HepG2 (cell line): Measurements from ENCODE around the gene CCT5. TPM values are rescaled to one million over a fixed set of nuclear protein-coding genes. Genes with fewer than 3 reads are reported as not detected.

Experiments used
- ATF4 ChIP-seq, 2 experiments: fragments of 450-650 bp in 1 of 2; sonication (generic) in 1 of 2; formaldehyde crosslinking; IDR thresholded peaks; 2 replicates each; pipeline versions ENCODE4 v1.5.0 to v1.8.0; 2020 to 2022; ENCODE audit warnings: mild to moderate bottlenecking in 1 of 2, missing genetic modification reagents in 1 of 2
- ATF7 ChIP-seq, 2 experiments: fragments of 450-650 bp in 1 of 2; sonication (generic) in 1 of 2; formaldehyde crosslinking in 1 of 2; IDR thresholded peaks; 2 replicates each; pipeline versions ENCODE4 v1.4.0 to v1.6.1; 2016 to 2020; ENCODE audit warnings: antibody characterized with exemption in 1 of 2, mild to moderate bottlenecking in 1 of 2, missing genetic modification reagents in 1 of 2
- ATM ChIP-seq: fragments of 450-650 bp; IDR thresholded peaks from 2 replicates; pipeline ENCODE4 v1.7.1; 2017; ENCODE audit warnings: mild to moderate bottlenecking, borderline replicate concordance
- CENPT ChIP-seq: sonication (generic); formaldehyde crosslinking; IDR thresholded peaks from 2 replicates; pipeline ENCODE4 v1.8.0; 2022; ENCODE audit warnings: low read depth, mild to moderate bottlenecking, moderate library complexity, missing genetic modification reagents
- ELF3 ChIP-seq: IDR thresholded peaks from 2 replicates; pipeline ENCODE4 v1.6.1; 2016; ENCODE audit warnings: missing genetic modification reagents, missing compliant biosample characterization
- GATAD2A ChIP-seq: IDR thresholded peaks from 2 replicates; pipeline ENCODE4 v1.6.1; 2016
- IKZF5 ChIP-seq: IDR thresholded peaks from 2 replicates; pipeline ENCODE4 v1.6.1; 2018; ENCODE audit warnings: missing genetic modification reagents, mild to moderate bottlenecking, missing compliant biosample characterization
- JDP2 ChIP-seq: sonication (generic); formaldehyde crosslinking; IDR thresholded peaks from 2 replicates; pipeline ENCODE4 v1.8.1; 2022; ENCODE audit warnings: missing genetic modification reagents, borderline replicate concordance
- JUN ChIP-seq: sonication (generic); formaldehyde crosslinking; IDR thresholded peaks from 2 replicates; pipeline ENCODE4 v1.4.0; 2020; ENCODE audit warnings: mild to moderate bottlenecking, missing genetic modification reagents
- KDM5B ChIP-seq: sonication (generic); formaldehyde crosslinking; IDR thresholded peaks from 2 replicates; pipeline ENCODE4 v1.4.0; 2020; ENCODE audit warnings: missing genetic modification reagents, mild to moderate bottlenecking, borderline replicate concordance
- SMAD3 ChIP-seq: sonication (generic); formaldehyde crosslinking; IDR thresholded peaks from 2 replicates; pipeline ENCODE4 v1.4.0; 2020; ENCODE audit warnings: missing genetic modification reagents
- TFAP4 ChIP-seq: sonication (generic); IDR thresholded peaks from 2 replicates; pipeline ENCODE4 v1.6.1; 2016; ENCODE audit warnings: low read depth, borderline replicate concordance
- TSC22D2 ChIP-seq: sonication (generic); formaldehyde crosslinking; IDR thresholded peaks from 2 replicates; pipeline ENCODE4 v1.5.1; 2020; ENCODE audit warnings: missing genetic modification reagents, mild to moderate bottlenecking, borderline replicate concordance
- XBP1 ChIP-seq: sonication (generic); formaldehyde crosslinking; IDR thresholded peaks from 2 replicates; pipeline ENCODE4 v1.5.0; 2020; ENCODE audit warnings: missing genetic modification reagents
- ZC3H13 ChIP-seq: sonication (generic); formaldehyde crosslinking; IDR thresholded peaks from 2 replicates; pipeline ENCODE4 v1.8.1; 2023; ENCODE audit warnings: mild to moderate bottlenecking, missing genetic modification reagents, moderate library complexity
- ZFP82 ChIP-seq: sonication (generic); formaldehyde crosslinking; IDR thresholded peaks from 2 replicates; pipeline ENCODE4 v1.5.1; 2020; ENCODE audit warnings: mild to moderate bottlenecking, missing genetic modification reagents, borderline replicate concordance
- ZFP90 ChIP-seq: sonication (generic); formaldehyde crosslinking; IDR thresholded peaks from 2 replicates; pipeline ENCODE4 v1.8.0; 2022; ENCODE audit warnings: missing genetic modification reagents, mild to moderate bottlenecking, inconsistent platforms, borderline replicate concordance
- ZNF230 ChIP-seq: sonication (generic); formaldehyde crosslinking; IDR thresholded peaks from 2 replicates; pipeline ENCODE4 v1.4.0; 2020; ENCODE audit warnings: mild to moderate bottlenecking, missing genetic modification reagents
- ZNF251 ChIP-seq: sonication (generic); formaldehyde crosslinking; IDR thresholded peaks from 2 replicates; pipeline ENCODE4 v1.9.0; 2021; ENCODE audit warnings: mild to moderate bottlenecking, missing genetic modification reagents
- ZNF256 ChIP-seq: sonication (generic); formaldehyde crosslinking; conservative IDR thresholded peaks from 2 replicates; pipeline ENCODE4 v1.4.0; 2020; ENCODE audit warnings: missing genetic modification reagents
- ZNF260 ChIP-seq: sonication (generic); formaldehyde crosslinking; IDR thresholded peaks from 2 replicates; pipeline ENCODE4 v1.4.0; 2020; ENCODE audit warnings: missing genetic modification reagents, low read depth, mild to moderate bottlenecking, borderline replicate concordance
- ZNF326 ChIP-seq: sonication (generic); formaldehyde crosslinking; IDR thresholded peaks from 2 replicates; pipeline ENCODE4 v1.4.0; 2020; ENCODE audit warnings: missing genetic modification reagents, borderline replicate concordance
- ZNF510 ChIP-seq: sonication (generic); formaldehyde crosslinking; IDR thresholded peaks from 2 replicates; pipeline ENCODE4 v1.4.0; 2020; ENCODE audit warnings: low read depth, mild to moderate bottlenecking, missing genetic modification reagents
- ZNF691 ChIP-seq: sonication (generic); formaldehyde crosslinking; IDR thresholded peaks from 2 replicates; pipeline ENCODE4 v1.4.0; 2020; ENCODE audit warnings: missing genetic modification reagents, low read depth, mild to moderate bottlenecking, borderline replicate concordance
- ZNF713 ChIP-seq: sonication (generic); formaldehyde crosslinking; IDR thresholded peaks from 2 replicates; pipeline ENCODE4 v1.4.0; 2020; ENCODE audit warnings: mild to moderate bottlenecking, missing genetic modification reagents
- ZSCAN22 ChIP-seq: sonication (generic); formaldehyde crosslinking; IDR thresholded peaks from 2 replicates; pipeline ENCODE4 v1.4.0; 2020; ENCODE audit warnings: mild to moderate bottlenecking, missing genetic modification reagents
- polyA plus RNA-seq, 8 experiments: library from polyadenylated mRNA; depleted of rRNA in 3 of 8; stranded (reverse) in 7 of 8; unstranded in 1 of 8; fragments of >200 nt; fragmentation: Illumina TruSeq in 4 of 8; extraction: Trizol in 4 of 8; gene quantifications; 2 replicates each; pipeline versions ENCODE4 v1.2.1 to v1.2.3, GENCODE V29; 2011 to 2016; ENCODE audit warnings: low read depth in 4 of 8, missing spikeins in 1 of 8, mixed read lengths in 1 of 8; ENCODE audit not compliant: insufficient read depth in 1 of 8
- total RNA-seq, 5 experiments: library from RNA; depleted of rRNA; stranded (reverse); fragments of >200 nt; fragmentation: Illumina TruSeq; extraction: Trizol; gene quantifications; 2 replicates each; pipeline ENCODE4 v1.2.3, GENCODE V29; 2016; ENCODE audit warnings: low read depth in 1 of 5

CCT5 gene
- total and polyA plus RNA-seq, 2 of the 13 experiments (the other 11 are each of a cell fraction or from before 2014, with no cell fraction given) = 319 to 708 TPM

GRCh38 chr5:10249948-10250805, at the start of gene CCT5 (continued):
- TF ChIP-seq ZNF691 = peak; percentile 21; the same call in 1 of the 2 replicates
- peak; percentile 49; the same call in 1 of the 2 replicates for TF ChIP-seq ZNF230 (CRISPR knock-in tag)
- 0 out of 2 replicates have a peak, but pooled peaks have one; percentile 22 for TF ChIP-seq ZC3H13 (CRISPR knock-in tag)
- TF ChIP-seq TFAP4 = no peak
- TF ChIP-seq ZFP90 = peak; percentile 29; the same call in 1 of the 2 replicates
- TF ChIP-seq ZNF326 = no peak
- TF ChIP-seq IKZF5 = no peak
- TF ChIP-seq ATF4 (CRISPR knock-in tag; IDR thresholded peaks at IDR 0.05) = peak in 1 of 2 experiments; percentile 73; a peak in 1 of 4 replicates
- TF ChIP-seq ZNF260 (CRISPR knock-in tag) = no peak
- TF ChIP-seq ATF7 (IDR thresholded peaks at IDR 0.05) = peak; percentile 43; the same call in 1 of the 2 replicates
- TF ChIP-seq ATF7 (CRISPR knock-in tag; IDR thresholded peaks at IDR 0.05) = no peak
- TF ChIP-seq JDP2 (CRISPR knock-in tag) = no peak
- TF ChIP-seq ZFP82 (CRISPR knock-in tag) = peak; percentile 14; the same call in 1 of the 2 replicates
- TF ChIP-seq ZSCAN22 (CRISPR knock-in tag) = no peak
- no peak for TF ChIP-seq ATM
- peak; percentile 55 for TF ChIP-seq ELF3 (CRISPR knock-in tag)
- 0 out of 2 replicates have a peak, but pooled peaks have one; percentile 64 for TF ChIP-seq XBP1 (CRISPR knock-in tag)
- TF ChIP-seq GATAD2A (CRISPR knock-in tag) = no peak; the same call in 1 of the 2 replicates
- no peak for TF ChIP-seq JUN (CRISPR knock-in tag)
- TF ChIP-seq TSC22D2 (CRISPR knock-in tag) = 0 out of 2 replicates have a peak, but pooled peaks have one; percentile 74
- TF ChIP-seq CENPT = no peak
- no peak for TF ChIP-seq ZNF713 (CRISPR knock-in tag)
- peak; percentile 58 for TF ChIP-seq ZNF510
- TF ChIP-seq ZNF256 (CRISPR knock-in tag) = 0 out of 2 replicates have a peak, but pooled peaks have one; percentile 43
- TF ChIP-seq KDM5B = peak; percentile 85; the same call in 1 of the 2 replicates
- TF ChIP-seq ZNF251 = no peak
- TF ChIP-seq SMAD3 (CRISPR knock-in tag) = no peak
